ENCODE data around the gene PRR29.

DNA sequence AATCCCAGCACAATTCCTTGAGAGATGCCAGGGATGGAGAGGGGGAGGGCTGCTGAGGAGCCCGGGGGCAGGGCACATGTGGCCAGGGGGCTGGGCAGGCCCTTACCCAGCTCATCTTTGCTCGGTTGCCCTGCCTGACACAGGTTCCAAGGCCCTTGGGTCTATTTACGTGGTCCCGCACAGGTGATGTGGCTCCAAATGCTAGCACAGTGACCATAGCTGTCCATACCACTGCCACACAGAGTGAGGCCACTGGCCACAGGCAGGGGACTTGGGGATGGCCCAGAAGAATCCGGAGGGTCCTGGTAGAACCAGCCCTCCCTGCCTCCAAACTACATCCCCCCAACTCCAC lies 10.0 kb upstream of the PRR29 start:
- TF ChIP-seq, protein P1, sequence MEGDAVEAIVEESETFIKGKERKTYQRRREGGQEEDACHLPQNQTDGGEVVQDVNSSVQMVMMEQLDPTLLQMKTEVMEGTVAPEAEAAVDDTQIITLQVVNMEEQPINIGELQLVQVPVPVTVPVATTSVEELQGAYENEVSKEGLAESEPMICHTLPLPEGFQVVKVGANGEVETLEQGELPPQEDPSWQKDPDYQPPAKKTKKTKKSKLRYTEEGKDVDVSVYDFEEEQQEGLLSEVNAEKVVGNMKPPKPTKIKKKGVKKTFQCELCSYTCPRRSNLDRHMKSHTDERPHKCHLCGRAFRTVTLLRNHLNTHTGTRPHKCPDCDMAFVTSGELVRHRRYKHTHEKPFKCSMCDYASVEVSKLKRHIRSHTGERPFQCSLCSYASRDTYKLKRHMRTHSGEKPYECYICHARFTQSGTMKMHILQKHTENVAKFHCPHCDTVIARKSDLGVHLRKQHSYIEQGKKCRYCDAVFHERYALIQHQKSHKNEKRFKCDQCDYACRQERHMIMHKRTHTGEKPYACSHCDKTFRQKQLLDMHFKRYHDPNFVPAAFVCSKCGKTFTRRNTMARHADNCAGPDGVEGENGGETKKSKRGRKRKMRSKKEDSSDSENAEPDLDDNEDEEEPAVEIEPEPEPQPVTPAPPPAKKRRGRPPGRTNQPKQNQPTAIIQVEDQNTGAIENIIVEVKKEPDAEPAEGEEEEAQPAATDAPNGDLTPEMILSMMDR (IDR thresholded peaks at IDR 0.05): no peak
- TF ChIP-seq POLR2A (IDR thresholded peaks at IDR 0.05): no peak

Measured in adrenal gland (tissue), 5 donors.